ENCODE data around the gene CADM4. TPM values are rescaled to one million over a fixed set of nuclear protein-coding genes. Genes with fewer than 3 reads are reported as not detected.
"Not testable (repeated sequence)": the region's sequence is repeated elsewhere in the genome, so short reads cannot be mapped to it uniquely, and the experiment has no call there.

The CADM4 gene
- total and polyA plus RNA-seq, 5 donors from 2014 or later = 0.30 TPM; not detected in 4

GRCh38 chr19:43611788-43612187 lies 27.9 kb downstream of the CADM4 start, which contains the start of gene SRRM5:
Gene SRRM5 (plus strand): TSS chr19:43612088. CDS start chr19:43612122, 34 bp downstream.
- no peaks in the 10 kb centered on the region for H3K9me3 ChIP-seq (ENCODE audit: control insufficient read depth in 2 of 2, low read length in 2 of 2)
- H3K36me3 ChIP-seq (ENCODE audit: control insufficient read depth, insufficient read depth, low read length) = peaks cover 25% of the 10 kb centered on the region
- Mint-ChIP-seq H3K4me1 (peaks cover 8 to 28% (median 21%) of the 10 kb centered on the region in 4 donors), H3K27me3 (no peaks in the 10 kb centered on the region), H3K36me3 (peaks cover 17% of the 10 kb centered on the region), H3K4me3 (no peak within 1 kb of the TSS), H3K27ac (peak within 1 kb of the TSS in 2 of 3 donors; percentile 9 to 46), H3K9me3 (no peaks in the 10 kb centered on the region)
- ATAC-seq (ENCODE audit: low read depth in 2 of 2) (no peak), DNase-seq (no peak)
- no peaks in the 10 kb centered on the region for H3K4me1 ChIP-seq (ENCODE audit: control insufficient read depth, insufficient read depth, low read length, poor library complexity, severe bottlenecking)
- H3K27me3 ChIP-seq (ENCODE audit: control insufficient read depth, insufficient read depth, low read length) = no peaks in the 10 kb centered on the region
- H3K27ac ChIP-seq (ENCODE audit: insufficient read depth, low read length, poor library complexity, severe bottlenecking) = no peak within 1 kb of the TSS
- no peak within 1 kb of the TSS for H3K4me3 ChIP-seq (ENCODE audit: low read depth, low read length)

DNA sequence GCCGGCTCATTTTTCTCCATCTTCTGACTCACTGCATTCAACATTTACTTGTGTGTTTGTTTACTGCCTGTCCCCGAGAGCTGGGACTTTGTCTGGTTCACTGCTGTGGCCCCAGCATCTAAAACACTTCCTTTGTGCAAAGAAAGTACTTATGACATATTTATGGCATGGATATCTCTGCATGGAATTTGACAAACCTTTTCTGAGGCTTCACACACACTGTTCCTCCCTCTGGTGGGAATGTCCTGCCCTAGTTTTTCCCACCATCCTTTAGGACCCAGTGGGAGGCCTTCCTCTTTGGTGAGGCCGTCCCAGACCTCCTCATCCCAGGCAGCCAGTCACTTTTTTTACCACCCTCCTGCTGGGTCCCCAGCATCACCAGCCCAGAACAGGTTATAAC lies 29.2 kb downstream of the CADM4 start:
- Mint-ChIP-seq H3K27me3 (no peaks in the 10 kb centered on the region), H3K27ac (peak overlapping the region in 2 of 3 donors; percentile 62 to 76), H3K36me3 (peaks cover 17% of the 10 kb centered on the region), H3K4me1 (peaks cover 8 to 20% (median 16%) of the 10 kb centered on the region in 4 donors), H3K9me3 (no peaks in the 10 kb centered on the region), H3K4me3 (no peak overlapping the region)
- no peaks in the 10 kb centered on the region for H3K4me1 ChIP-seq (ENCODE audit: control insufficient read depth, insufficient read depth, low read length, poor library complexity, severe bottlenecking)
- H3K27ac ChIP-seq (ENCODE audit: insufficient read depth, low read length, poor library complexity, severe bottlenecking) = no peak overlapping the region
- DNase-seq (no peak), ATAC-seq (ENCODE audit: low read depth in 2 of 2) (no peak)
- no peak overlapping the region for H3K4me3 ChIP-seq (ENCODE audit: low read depth, low read length)
- no peaks in the 10 kb centered on the region for H3K9me3 ChIP-seq (ENCODE audit: control insufficient read depth in 2 of 2, low read length in 2 of 2)
- H3K36me3 ChIP-seq (ENCODE audit: control insufficient read depth, insufficient read depth, low read length) = peaks cover 25% of the 10 kb centered on the region
- no peaks in the 10 kb centered on the region for H3K27me3 ChIP-seq (ENCODE audit: control insufficient read depth, insufficient read depth, low read length)

DNA sequence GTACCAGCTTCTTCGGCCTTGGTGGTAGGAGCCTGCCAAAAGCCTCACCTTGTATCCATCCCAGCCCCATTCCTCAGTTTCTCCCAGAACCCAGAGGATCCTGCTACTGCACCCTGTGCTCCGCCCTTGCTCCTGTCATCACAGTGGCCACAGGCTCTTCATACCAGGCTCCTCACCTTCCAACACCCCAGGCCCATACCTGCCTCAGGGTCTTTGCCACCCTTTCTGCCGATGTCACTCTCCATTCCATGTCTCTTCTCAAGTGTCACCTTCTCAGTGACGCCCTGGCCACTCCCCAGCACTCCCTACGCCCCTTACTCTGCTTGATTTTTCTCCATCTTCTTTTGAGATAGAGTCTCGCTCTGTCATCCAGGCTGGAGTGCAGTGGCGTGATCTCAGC lies 29.8 kb downstream of the CADM4 start:
- no peaks in the 10 kb centered on the region for H3K4me1 ChIP-seq (ENCODE audit: control insufficient read depth, insufficient read depth, low read length, poor library complexity, severe bottlenecking)
- H3K27me3 ChIP-seq (ENCODE audit: control insufficient read depth, insufficient read depth, low read length) = no peaks in the 10 kb centered on the region
- ATAC-seq (ENCODE audit: low read depth in 2 of 2) (no peak), DNase-seq (no peak)
- H3K27ac ChIP-seq (ENCODE audit: insufficient read depth, low read length, poor library complexity, severe bottlenecking) = no peak overlapping the region
- Mint-ChIP-seq H3K27me3 (no peaks in the 10 kb centered on the region), H3K4me3 (no peak overlapping the region), H3K27ac (peak overlapping the region in 1 of 3 donors; percentile 62), H3K36me3 (peaks cover 17% of the 10 kb centered on the region), H3K9me3 (no peaks in the 10 kb centered on the region), H3K4me1 (peaks cover 8 to 19% (median 15%) of the 10 kb centered on the region in 4 donors)
- H3K9me3 ChIP-seq (ENCODE audit: control insufficient read depth in 2 of 2, low read length in 2 of 2) = no peaks in the 10 kb centered on the region
- peaks cover 25% of the 10 kb centered on the region for H3K36me3 ChIP-seq (ENCODE audit: control insufficient read depth, insufficient read depth, low read length)
- no peak overlapping the region for H3K4me3 ChIP-seq (ENCODE audit: low read depth, low read length)

GRCh38 chr19:43607238-43608205 lies 32.1 kb downstream of the CADM4 start:
- Mint-ChIP-seq H3K4me1 (peaks cover 5 to 15% (median 9%) of the 10 kb centered on the region in 4 donors), H3K36me3 (peaks cover 14% of the 10 kb centered on the region), H3K27ac (no peak overlapping the region), H3K9me3 (no peaks in the 10 kb centered on the region), H3K27me3 (no peaks in the 10 kb centered on the region), H3K4me3 (no peak overlapping the region)
- Histone ChIP-seq H3K4me3 (ENCODE audit: low read depth, low read length) (no peak overlapping the region), H3K27ac (ENCODE audit: insufficient read depth, low read length, poor library complexity, severe bottlenecking) (no peak overlapping the region), H3K27me3 (ENCODE audit: control insufficient read depth, insufficient read depth, low read length) (no peaks in the 10 kb centered on the region), H3K4me1 (ENCODE audit: control insufficient read depth, insufficient read depth, low read length, poor library complexity, severe bottlenecking) (no peaks in the 10 kb centered on the region), H3K9me3 (ENCODE audit: control insufficient read depth in 2 of 2, low read length in 2 of 2) (no peaks in the 10 kb centered on the region), H3K36me3 (ENCODE audit: control insufficient read depth, insufficient read depth, low read length) (peaks cover 17% of the 10 kb centered on the region)
- no peak for DNase-seq
- no peak for ATAC-seq (ENCODE audit: low read depth in 2 of 2)

DNA sequence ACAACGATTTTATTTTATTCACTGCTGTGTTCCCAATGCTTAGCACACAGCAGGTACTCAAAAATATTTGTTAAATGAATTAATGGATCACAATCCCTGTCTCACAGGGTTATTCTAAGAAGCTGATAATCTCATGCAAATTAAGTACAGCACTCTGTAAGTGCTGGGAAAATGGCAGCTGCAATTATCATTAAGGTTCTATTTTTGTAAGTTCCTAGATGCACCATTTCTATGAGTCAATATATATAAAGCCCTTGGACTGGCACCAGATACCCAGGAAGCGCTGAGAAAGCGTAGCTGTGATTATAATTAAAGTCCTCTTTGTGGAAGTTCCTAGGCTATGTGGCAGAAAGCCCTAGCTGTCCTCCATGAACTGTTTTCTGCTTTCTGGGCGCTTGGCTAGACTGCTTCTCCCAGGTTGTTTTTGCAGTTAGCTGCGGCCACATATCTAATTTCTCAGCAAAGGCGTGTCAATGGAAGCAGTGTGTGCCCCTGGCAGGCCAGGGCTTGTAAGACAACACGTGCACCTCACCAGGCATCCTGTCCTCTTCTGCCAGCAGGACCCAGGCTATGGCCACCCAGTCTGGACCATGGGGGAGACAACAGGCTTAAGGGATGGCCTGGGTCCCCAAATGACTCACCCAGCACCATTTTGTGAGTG lies 33.0 kb downstream of the CADM4 start:
- Histone ChIP-seq H3K4me3 (ENCODE audit: low read depth, low read length) (no peak overlapping the region), H3K27ac (ENCODE audit: insufficient read depth, low read length, poor library complexity, severe bottlenecking) (no peak overlapping the region), H3K9me3 (ENCODE audit: control insufficient read depth in 2 of 2, low read length in 2 of 2) (no peaks in the 10 kb centered on the region), H3K36me3 (ENCODE audit: control insufficient read depth, insufficient read depth, low read length) (peaks cover 10% of the 10 kb centered on the region), H3K27me3 (ENCODE audit: control insufficient read depth, insufficient read depth, low read length) (no peaks in the 10 kb centered on the region), H3K4me1 (ENCODE audit: control insufficient read depth, insufficient read depth, low read length, poor library complexity, severe bottlenecking) (no peaks in the 10 kb centered on the region)
- Mint-ChIP-seq H3K36me3 (peaks cover 10% of the 10 kb centered on the region), H3K4me3 (no peak overlapping the region), H3K9me3 (no peaks in the 10 kb centered on the region), H3K4me1 (peaks cover 0 to 11% (median 7%) of the 10 kb centered on the region in 4 donors), H3K27me3 (no peaks in the 10 kb centered on the region), H3K27ac (peak overlapping the region in 2 of 3 donors; percentile 29 to 69)
- DNase-seq (no peak), ATAC-seq (ENCODE audit: low read depth in 2 of 2) (no peak)

- no peak overlapping the region for H3K4me3 Mint-ChIP-seq
- H3K27me3 Mint-ChIP-seq = no peaks in the 10 kb centered on the region
- DNase-seq = no peak
- no peak for ATAC-seq (ENCODE audit: low read depth in 2 of 2)
- no peaks in the 10 kb centered on the region for H3K9me3 ChIP-seq (ENCODE audit: control insufficient read depth in 2 of 2, low read length in 2 of 2)
- H3K4me1 ChIP-seq (ENCODE audit: control insufficient read depth, insufficient read depth, low read length, poor library complexity, severe bottlenecking) = no peaks in the 10 kb centered on the region
- H3K4me1 Mint-ChIP-seq = peaks cover 0 to 14% (median 7%) of the 10 kb centered on the region in 4 donors
- H3K27ac ChIP-seq (ENCODE audit: insufficient read depth, low read length, poor library complexity, severe bottlenecking) = no peak overlapping the region
- peaks cover 10% of the 10 kb centered on the region for H3K36me3 Mint-ChIP-seq
- H3K36me3 ChIP-seq (ENCODE audit: control insufficient read depth, insufficient read depth, low read length) = peaks cover 16% of the 10 kb centered on the region
- H3K27me3 ChIP-seq (ENCODE audit: control insufficient read depth, insufficient read depth, low read length) = no peaks in the 10 kb centered on the region
- peak overlapping the region in 1 of 3 donors; percentile 81 for H3K27ac Mint-ChIP-seq
- H3K4me3 ChIP-seq (ENCODE audit: low read depth, low read length) = no peak overlapping the region
- no peaks in the 10 kb centered on the region for H3K9me3 Mint-ChIP-seq
Observed at GRCh38 chr19:43605875-43606568, 33.6 kb downstream of the CADM4 start.

DNA sequence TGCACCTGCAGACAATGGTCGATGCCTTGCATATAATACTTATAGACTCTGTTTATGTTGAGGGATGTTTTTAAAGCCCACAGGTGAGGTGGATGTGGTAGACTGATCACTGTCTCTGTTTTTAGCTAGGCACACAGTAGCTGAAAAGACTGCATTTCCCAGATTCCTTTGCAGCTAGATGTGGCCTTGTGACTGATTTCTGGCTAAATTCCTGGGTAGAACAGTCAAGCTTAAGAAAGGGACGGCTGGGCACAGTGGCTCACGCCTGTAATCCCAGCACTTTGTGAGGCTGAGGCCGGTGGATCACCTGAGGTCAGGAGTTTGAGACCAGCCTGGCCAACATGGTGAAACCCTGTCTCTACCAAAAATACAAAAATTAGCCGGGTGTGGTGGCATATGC lies 39.3 kb downstream of the CADM4 start:
- not testable (repeated sequence) for H3K27ac ChIP-seq (ENCODE audit: insufficient read depth, low read length, poor library complexity, severe bottlenecking); H3K9me3 ChIP-seq (ENCODE audit: control insufficient read depth in 2 of 2, low read length in 2 of 2); H3K27me3 Mint-ChIP-seq; DNase-seq; H3K9me3 Mint-ChIP-seq; ATAC-seq (ENCODE audit: low read depth in 2 of 2); H3K36me3 Mint-ChIP-seq; H3K27me3 ChIP-seq (ENCODE audit: control insufficient read depth, insufficient read depth, low read length); H3K4me3 ChIP-seq (ENCODE audit: low read depth, low read length)
- H3K36me3 ChIP-seq (ENCODE audit: control insufficient read depth, insufficient read depth, low read length) = peaks cover 29% of the 10 kb centered on the region
- peak overlapping the region in 1 of 4 donors; percentile 75 for H3K4me3 Mint-ChIP-seq
- peaks cover 25% of the 10 kb centered on the region for H3K4me1 ChIP-seq (ENCODE audit: control insufficient read depth, insufficient read depth, low read length, poor library complexity, severe bottlenecking)
- peak overlapping the region in 1 of 3 donors; percentile 32 for H3K27ac Mint-ChIP-seq
- H3K4me1 Mint-ChIP-seq = peaks cover 7 to 47% (median 28%) of the 10 kb centered on the region in 4 donors
